CD8-positive, alpha-beta memory T cell (primary cell): ENCODE results near the gene PCDHAC2. TPM values are rescaled to one million over a fixed set of nuclear protein-coding genes. Genes with fewer than 3 reads are reported as not detected.

ENCODE experiments used
- CTCF ChIA-PET: fragments of 350-600 bp; sonication (Branson Sonifier 250); formaldehyde crosslinking; loops from one replicate; lab custom pipeline; 2021; ENCODE audit warnings: antibody characterized with exemption; lab: Charles Lee
- POLR2A ChIA-PET: fragments of 350-600 bp; sonication (Branson Sonifier 250); formaldehyde crosslinking; loops from one replicate; lab custom pipeline; 2021; ENCODE audit warnings: antibody characterized with exemption; lab: Charles Lee
- DNase-seq, 5 donors: peaks; one replicate each; pipeline versions ENCODE4 v3.0.0 to v3.0.0-alpha.2; 2020 to 2022; ENCODE audit warnings: mixed read lengths in 1 of 5
- H3K27ac ChIP-seq: one replicate; pipeline ENCODE4 v1.7.0; 2013; ENCODE audit warnings: low read depth, mild to moderate bottlenecking, low read length, moderate library complexity
- H3K27me3 ChIP-seq: 2 replicates; pipeline ENCODE4 v1.7.0; 2013; ENCODE audit warnings: low read length, mild to moderate bottlenecking; ENCODE audit not compliant: insufficient read depth, poor library complexity, severe bottlenecking
- H3K36me3 ChIP-seq: 2 replicates; pipeline ENCODE4 v1.7.0; 2013; ENCODE audit warnings: mild to moderate bottlenecking, low read length, moderate library complexity; ENCODE audit not compliant: insufficient read depth
- H3K4me1 ChIP-seq: 2 replicates; pipeline ENCODE4 v1.7.0; 2013; ENCODE audit warnings: mild to moderate bottlenecking, low read length, moderate library complexity; ENCODE audit not compliant: insufficient read depth
- H3K4me3 ChIP-seq: 2 replicates; pipeline ENCODE4 v1.7.0; 2013; ENCODE audit warnings: mild to moderate bottlenecking, low read length
- H3K9me3 ChIP-seq: 2 replicates; pipeline ENCODE4 v1.7.0; 2013; ENCODE audit warnings: mild to moderate bottlenecking, low read length
- H3K27ac Mint-ChIP-seq, 8 donors: one replicate each; pipeline ENCODE4 v1.8.0; 2020 to 2021; ENCODE audit warnings: mixed read lengths in 8 of 8, mild to moderate bottlenecking in 6 of 8, inconsistent platforms in 3 of 8, moderate library complexity in 3 of 8
- H3K27me3 Mint-ChIP-seq, 2 donors: one replicate each; pipeline ENCODE4 v1.8.0; 2020 to 2021; ENCODE audit warnings: mixed read lengths in 2 of 2, mild to moderate bottlenecking in 1 of 2, moderate library complexity in 1 of 2
- H3K36me3 Mint-ChIP-seq, 3 donors: one replicate each; pipeline ENCODE4 v1.8.0; 2020 to 2021; ENCODE audit warnings: mixed read lengths in 3 of 3, inconsistent platforms in 1 of 3, mild to moderate bottlenecking in 1 of 3
- H3K4me1 Mint-ChIP-seq, 3 donors: one replicate each; pipeline ENCODE4 v1.8.0; 2020 to 2021; ENCODE audit warnings: mixed read lengths in 3 of 3, inconsistent platforms in 1 of 3, mild to moderate bottlenecking in 1 of 3
- H3K4me3 Mint-ChIP-seq, 7 donors: one replicate each; pipeline ENCODE4 v1.8.0; 2020 to 2021; ENCODE audit warnings: mixed read lengths in 7 of 7, mild to moderate bottlenecking in 6 of 7, moderate library complexity in 4 of 7, inconsistent platforms in 2 of 7
- H3K9me3 Mint-ChIP-seq, 5 donors: one replicate each; pipeline ENCODE4 v1.8.0; 2020 to 2022; ENCODE audit warnings: mixed read lengths in 5 of 5, mild to moderate bottlenecking in 3 of 5, moderate library complexity in 2 of 5, inconsistent platforms in 1 of 5
- polyA plus RNA-seq: library from polyadenylated mRNA; unstranded; fragments of 300-500 nt; fragmentation: Illumina TruSeq; gene quantifications from one replicate; pipeline ENCODE4 v1.2.3, GENCODE V29; 2021
- total RNA-seq, 2 experiments: library from RNA; stranded (reverse); gene quantifications; one replicate each; pipeline ENCODE4 v1.2.3, GENCODE V29; 2021

Gene PCDHAC2
- total RNA-seq = not detected
- not detected for polyA plus RNA-seq

DNA sequence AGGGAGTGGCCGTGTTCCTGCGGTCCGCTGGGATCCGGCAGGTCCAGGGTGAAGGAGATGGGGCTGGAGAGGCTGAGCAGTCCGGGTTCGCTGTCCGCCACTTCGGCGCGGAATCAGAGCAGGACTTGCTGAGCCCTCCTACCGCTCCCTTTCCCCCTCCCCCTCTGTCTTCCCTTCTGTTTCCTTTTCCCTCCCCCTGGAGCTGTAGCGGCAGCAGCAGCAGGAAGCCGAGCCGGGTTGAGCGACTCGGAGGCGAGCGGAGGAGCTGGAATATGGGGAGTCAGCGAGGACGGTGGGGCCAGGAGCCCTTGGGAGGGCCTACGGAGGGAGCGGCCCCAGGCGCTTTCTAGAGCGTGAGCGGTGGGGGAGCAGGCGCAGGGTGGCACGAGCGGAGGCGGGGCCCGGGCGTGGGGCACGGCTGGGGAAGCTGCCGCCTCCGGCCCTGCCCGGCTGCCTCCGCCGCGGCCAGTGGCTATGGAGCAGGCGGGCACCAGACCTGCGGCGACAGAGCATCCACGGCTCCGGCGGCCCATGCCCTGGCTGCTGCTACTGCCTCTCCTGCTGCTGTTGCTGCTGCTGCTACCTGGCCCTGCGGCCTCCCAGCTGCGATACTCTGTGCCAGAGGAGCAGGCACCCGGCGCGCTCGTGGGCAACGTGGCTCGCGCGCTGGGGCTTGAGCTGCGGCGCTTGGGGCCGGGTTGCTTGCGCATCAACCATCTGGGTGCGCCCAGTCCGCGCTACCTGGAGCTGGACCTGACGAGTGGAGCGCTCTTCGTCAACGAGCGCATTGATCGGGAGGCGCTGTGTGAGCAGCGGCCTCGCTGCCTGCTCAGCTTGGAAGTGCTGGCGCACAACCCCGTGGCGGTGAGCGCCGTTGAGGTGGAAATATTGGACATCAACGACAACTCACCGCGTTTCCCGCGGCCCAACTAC is at the start of gene PCDHAC2:
PCDHAC2 (plus strand) TSS at position 184 of the 933 bp plus-strand sequence; CDS start at position 475, 291 bp downstream.
- Histone ChIP-seq H3K36me3 (no peaks in the 10 kb centered on the region), H3K4me3 (no peak within 1 kb of the TSS), H3K4me1 (no peaks in the 10 kb centered on the region), H3K9me3 (no peaks in the 10 kb centered on the region), H3K27ac (no peak within 1 kb of the TSS), H3K27me3 (no peaks in the 10 kb centered on the region)
- H3K4me3 Mint-ChIP-seq = no peak within 1 kb of the TSS
- H3K36me3 Mint-ChIP-seq = no peaks in the 10 kb centered on the region
- ChIA-PET POLR2A (no interaction called here), CTCF (no interaction called here)
- H3K9me3 Mint-ChIP-seq = peaks cover 0 to 2% (median 0%) of the 10 kb centered on the region in 5 donors
- no peak for DNase-seq
- peaks cover 23 to 43% of the 10 kb centered on the region in 2 donors for H3K27me3 Mint-ChIP-seq
- no peak within 1 kb of the TSS for H3K27ac Mint-ChIP-seq
- no peaks in the 10 kb centered on the region for H3K4me1 Mint-ChIP-seq

DNA sequence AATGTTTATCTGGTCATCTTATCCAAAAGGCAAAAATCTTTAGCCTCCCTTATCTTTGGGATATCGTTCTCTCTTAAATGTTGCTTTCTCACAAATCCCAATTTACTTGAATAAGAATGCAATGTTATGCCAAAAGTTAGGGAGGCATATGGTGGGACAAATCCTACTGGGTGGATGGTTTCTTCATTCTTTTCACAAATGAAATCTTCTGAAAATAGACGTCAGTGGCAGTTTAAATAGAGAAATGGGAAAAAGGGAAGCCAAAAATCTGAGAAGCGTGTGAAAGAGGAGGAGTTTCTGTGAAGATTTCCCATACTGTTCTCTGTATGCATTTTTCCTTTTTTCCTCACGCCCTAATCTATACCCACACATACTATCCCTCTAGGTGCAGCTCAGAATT is 42.7 kb upstream of the PCDHAC2 start:
- ChIA-PET POLR2A (no interaction called here), CTCF (no interaction called here)
- H3K27me3 Mint-ChIP-seq = peaks cover 33 to 67% of the 10 kb centered on the region in 2 donors
- H3K27ac ChIP-seq = no peak overlapping the region
- H3K4me3 ChIP-seq = no peak overlapping the region
- H3K27me3 ChIP-seq = peaks cover 4% of the 10 kb centered on the region
- no peak for DNase-seq
- H3K36me3 Mint-ChIP-seq = peaks cover 0 to 1% (median 0%) of the 10 kb centered on the region in 3 donors
- no peaks in the 10 kb centered on the region for H3K9me3 ChIP-seq
- H3K4me1 ChIP-seq = no peaks in the 10 kb centered on the region
- no peak overlapping the region for H3K4me3 Mint-ChIP-seq
- peaks cover 5 to 18% (median 7%) of the 10 kb centered on the region in 3 donors for H3K4me1 Mint-ChIP-seq
- no peaks in the 10 kb centered on the region for H3K36me3 ChIP-seq
- no peak overlapping the region for H3K27ac Mint-ChIP-seq
- peaks cover 0 to 8% (median 7%) of the 10 kb centered on the region in 5 donors for H3K9me3 Mint-ChIP-seq

DNA sequence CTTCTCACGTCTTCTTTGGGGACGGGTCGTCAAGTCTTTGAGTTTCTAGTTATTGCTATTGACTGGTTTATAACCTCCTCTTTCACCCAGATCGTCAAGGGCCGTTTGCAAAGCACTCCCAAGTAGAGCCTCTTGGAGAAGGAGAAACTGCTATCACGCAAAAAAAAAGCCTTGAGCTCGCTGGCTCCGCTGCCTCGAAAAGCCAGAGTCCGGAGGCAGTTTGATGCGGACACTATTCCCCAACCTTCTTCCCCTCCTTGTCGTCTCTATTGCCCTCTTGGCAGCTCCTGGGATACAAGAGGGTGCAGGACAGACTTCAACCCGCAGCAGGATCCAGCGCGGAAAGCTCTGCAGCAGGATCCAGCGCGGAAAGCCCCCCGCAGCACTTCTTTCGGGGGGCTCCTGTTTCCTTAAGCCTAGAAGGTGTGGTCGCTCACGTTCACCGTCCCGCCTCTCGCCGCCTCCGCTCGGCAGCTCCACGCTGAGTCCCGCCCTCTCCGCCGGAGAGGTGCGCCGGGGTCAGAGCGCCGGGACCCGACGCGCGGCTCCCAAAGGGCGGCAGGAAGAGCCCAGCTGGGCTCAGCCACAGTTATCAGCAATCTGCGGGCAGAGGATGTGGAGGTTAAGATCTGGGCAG is 40.4 kb upstream of the PCDHAC2 start, which contains the start of gene PCDHAC1:
PCDHAC1 (plus strand) TSS at position 494 of the 637 bp plus-strand sequence. CDS start 594 bp downstream, outside the sequence.
- POLR2A ChIA-PET = no interaction called here
- Histone ChIP-seq H3K36me3 (no peaks in the 10 kb centered on the region), H3K4me3 (no peak within 1 kb of the TSS), H3K27ac (no peak within 1 kb of the TSS), H3K9me3 (no peaks in the 10 kb centered on the region), H3K4me1 (no peaks in the 10 kb centered on the region), H3K27me3 (peaks cover 4% of the 10 kb centered on the region)
- Mint-ChIP-seq H3K27me3 (peaks cover 42 to 71% of the 10 kb centered on the region in 2 donors), H3K4me1 (peaks cover 5 to 18% (median 7%) of the 10 kb centered on the region in 3 donors), H3K9me3 (peaks cover 0 to 9% (median 6%) of the 10 kb centered on the region in 5 donors), H3K27ac (peak within 1 kb of the TSS in 1 of 8 donors; percentile 39), H3K4me3 (peak within 1 kb of the TSS in 6 of 7 donors; percentile 29 to 76 (median 62)), H3K36me3 (peaks cover 0 to 6% (median 0%) of the 10 kb centered on the region in 3 donors)
- CTCF ChIA-PET = no interaction called here
- no peak for DNase-seq

DNA sequence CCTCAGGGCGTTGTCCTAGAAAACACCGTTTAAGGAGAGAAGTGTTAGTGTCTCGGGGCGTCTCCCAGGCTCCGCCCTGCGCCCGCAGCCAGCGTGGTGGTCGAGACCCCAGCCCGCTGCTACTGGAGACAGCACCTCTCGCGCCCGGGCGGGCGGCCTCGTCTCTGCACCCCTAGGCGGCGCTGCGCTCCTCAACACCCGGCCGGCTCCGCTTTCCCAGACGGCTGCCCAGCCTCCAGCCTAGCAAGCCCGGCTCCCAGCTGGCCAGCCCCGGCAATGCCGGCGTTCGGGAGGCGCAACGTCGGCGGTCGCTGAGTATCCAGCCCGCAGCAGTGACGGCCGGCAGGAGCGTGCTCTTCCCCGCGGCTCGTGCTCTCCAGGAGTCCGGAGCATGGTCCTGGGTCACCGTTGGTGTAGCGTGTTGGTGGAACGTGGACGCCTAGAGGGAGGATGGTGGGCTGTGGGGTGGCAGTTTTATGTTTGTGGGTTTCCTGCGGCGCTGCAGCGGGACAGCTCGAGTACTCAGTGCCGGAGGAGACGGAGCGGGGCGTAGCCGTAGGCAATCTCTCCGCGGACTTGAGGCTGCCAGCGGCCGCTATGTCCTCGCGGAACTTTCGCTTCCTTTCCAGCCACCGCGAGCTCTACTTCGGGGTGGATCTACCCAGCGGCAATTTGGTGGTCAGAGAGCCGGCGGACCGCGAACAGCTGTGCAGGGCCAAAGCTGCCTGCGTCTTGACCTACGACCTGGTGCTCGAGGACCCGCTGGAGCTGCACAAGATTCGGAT is 39.6 kb upstream of the PCDHAC2 start:
- no peak for DNase-seq
- peaks cover 5 to 18% (median 7%) of the 10 kb centered on the region in 3 donors for H3K4me1 Mint-ChIP-seq
- Histone ChIP-seq H3K27me3 (peaks cover 4% of the 10 kb centered on the region), H3K9me3 (no peaks in the 10 kb centered on the region), H3K36me3 (no peaks in the 10 kb centered on the region), H3K27ac (no peak overlapping the region), H3K4me3 (no peak overlapping the region), H3K4me1 (no peaks in the 10 kb centered on the region)
- peak overlapping the region in 6 of 7 donors; percentile 29 to 76 (median 62) for H3K4me3 Mint-ChIP-seq
- CTCF ChIA-PET = no interaction called here
- peaks cover 0 to 9% (median 6%) of the 10 kb centered on the region in 5 donors for H3K9me3 Mint-ChIP-seq
- peaks cover 42 to 71% of the 10 kb centered on the region in 2 donors for H3K27me3 Mint-ChIP-seq
- H3K36me3 Mint-ChIP-seq = peaks cover 0 to 6% (median 0%) of the 10 kb centered on the region in 3 donors
- peak overlapping the region in 1 of 8 donors; percentile 39 for H3K27ac Mint-ChIP-seq
- POLR2A ChIA-PET = no interaction called here

GRCh38 chr5:140927228-140927573 is 39.1 kb upstream of the PCDHAC2 start:
- Mint-ChIP-seq H3K27ac (peak overlapping the region in 1 of 8 donors; percentile 39), H3K4me1 (peaks cover 5 to 18% (median 7%) of the 10 kb centered on the region in 3 donors), H3K36me3 (peaks cover 0 to 6% (median 0%) of the 10 kb centered on the region in 3 donors), H3K27me3 (peaks cover 42 to 67% of the 10 kb centered on the region in 2 donors), H3K4me3 (peak overlapping the region in 6 of 7 donors; percentile 29 to 76 (median 62)), H3K9me3 (peaks cover 0 to 9% (median 6%) of the 10 kb centered on the region in 5 donors)
- Histone ChIP-seq H3K27ac (no peak overlapping the region), H3K4me3 (no peak overlapping the region), H3K4me1 (no peaks in the 10 kb centered on the region), H3K36me3 (no peaks in the 10 kb centered on the region), H3K27me3 (peaks cover 4% of the 10 kb centered on the region), H3K9me3 (no peaks in the 10 kb centered on the region)
- ChIA-PET POLR2A (no interaction called here), CTCF (no interaction called here)
- no peak for DNase-seq

DNA sequence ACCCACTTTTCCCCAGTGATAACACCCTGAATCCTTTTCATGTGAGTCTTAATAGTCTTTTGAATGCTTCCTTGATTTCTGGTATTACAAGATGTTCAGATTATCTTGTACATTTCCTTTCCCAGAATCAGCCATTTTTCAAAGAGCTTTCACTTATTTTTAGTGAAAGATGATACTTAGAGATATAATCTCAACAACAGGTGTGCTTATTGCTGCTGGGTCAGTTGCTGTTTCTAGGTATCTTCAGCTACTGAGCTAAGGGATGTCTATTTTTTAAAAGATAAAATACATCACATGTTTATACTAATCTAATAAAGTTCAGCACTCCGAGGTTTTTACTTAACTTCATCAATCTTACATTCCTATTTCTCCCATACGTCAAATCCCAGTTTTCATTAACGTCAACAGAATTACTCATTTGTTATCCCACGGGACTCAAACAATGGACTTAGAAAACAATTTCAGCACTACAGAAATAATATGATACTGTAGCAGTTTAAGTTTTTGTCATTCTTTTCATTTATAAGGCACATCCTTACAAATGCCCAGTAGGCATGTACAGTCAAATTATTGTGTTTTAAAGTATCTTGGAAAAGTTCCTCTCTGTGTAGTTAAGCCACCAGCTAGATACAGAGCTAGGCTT is 31.2 kb upstream of the PCDHAC2 start:
- H3K4me3 Mint-ChIP-seq = no peak overlapping the region
- CTCF ChIA-PET = no interaction called here
- H3K36me3 Mint-ChIP-seq = no peaks in the 10 kb centered on the region
- H3K27me3 ChIP-seq = no peaks in the 10 kb centered on the region
- H3K4me1 ChIP-seq = no peaks in the 10 kb centered on the region
- H3K9me3 Mint-ChIP-seq = peaks cover 0 to 3% (median 0%) of the 10 kb centered on the region in 5 donors
- H3K9me3 ChIP-seq = no peaks in the 10 kb centered on the region
- no peaks in the 10 kb centered on the region for H3K36me3 ChIP-seq
- H3K4me1 Mint-ChIP-seq = no peaks in the 10 kb centered on the region
- H3K27ac Mint-ChIP-seq = no peak overlapping the region
- peaks cover 4 to 7% of the 10 kb centered on the region in 2 donors for H3K27me3 Mint-ChIP-seq
- POLR2A ChIA-PET = no interaction called here
- DNase-seq = no peak
- no peak overlapping the region for H3K4me3 ChIP-seq
- H3K27ac ChIP-seq = no peak overlapping the region

DNA sequence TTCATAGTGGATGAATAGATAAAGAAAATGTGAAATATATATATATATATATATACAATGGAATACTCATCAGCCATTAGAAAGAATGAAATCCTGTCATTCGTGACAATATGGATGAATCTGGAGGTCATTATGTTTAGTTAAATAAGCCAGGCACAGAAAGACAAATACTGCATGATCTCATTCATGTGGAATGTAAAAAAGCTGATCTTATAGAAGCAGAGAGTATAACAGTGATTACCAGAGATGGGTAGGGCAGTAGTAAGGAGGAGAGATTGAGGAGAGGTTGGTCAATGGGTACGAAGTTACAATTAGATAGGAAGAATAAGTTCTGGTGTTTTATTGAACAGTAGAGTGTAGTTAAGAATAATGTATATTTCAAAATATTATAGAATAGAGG is 19.7 kb upstream of the PCDHAC2 start:
- ChIA-PET CTCF (no interaction called here), POLR2A (no interaction called here)
- H3K4me1 Mint-ChIP-seq = no peaks in the 10 kb centered on the region
- H3K9me3 ChIP-seq = no peaks in the 10 kb centered on the region
- no peak overlapping the region for H3K27ac ChIP-seq
- H3K36me3 Mint-ChIP-seq = no peaks in the 10 kb centered on the region
- H3K4me1 ChIP-seq = no peaks in the 10 kb centered on the region
- no peaks in the 10 kb centered on the region for H3K36me3 ChIP-seq
- peaks cover 7 to 26% (median 12%) of the 10 kb centered on the region in 5 donors for H3K9me3 Mint-ChIP-seq
- no peaks in the 10 kb centered on the region for H3K27me3 ChIP-seq
- no peak for DNase-seq
- no peak overlapping the region for H3K4me3 ChIP-seq
- H3K27ac Mint-ChIP-seq = no peak overlapping the region
- peaks cover under 1 to 4% of the 10 kb centered on the region in 2 donors for H3K27me3 Mint-ChIP-seq
- no peak overlapping the region for H3K4me3 Mint-ChIP-seq
